ENCODE results near the gene CLIC3. TPM values are rescaled to one million over a fixed set of nuclear protein-coding genes. Genes with fewer than 3 reads are reported as not detected.

The CLIC3 gene
- total RNA-seq, 1 donor from 2014 or later, result 0.39 TPM

DNA sequence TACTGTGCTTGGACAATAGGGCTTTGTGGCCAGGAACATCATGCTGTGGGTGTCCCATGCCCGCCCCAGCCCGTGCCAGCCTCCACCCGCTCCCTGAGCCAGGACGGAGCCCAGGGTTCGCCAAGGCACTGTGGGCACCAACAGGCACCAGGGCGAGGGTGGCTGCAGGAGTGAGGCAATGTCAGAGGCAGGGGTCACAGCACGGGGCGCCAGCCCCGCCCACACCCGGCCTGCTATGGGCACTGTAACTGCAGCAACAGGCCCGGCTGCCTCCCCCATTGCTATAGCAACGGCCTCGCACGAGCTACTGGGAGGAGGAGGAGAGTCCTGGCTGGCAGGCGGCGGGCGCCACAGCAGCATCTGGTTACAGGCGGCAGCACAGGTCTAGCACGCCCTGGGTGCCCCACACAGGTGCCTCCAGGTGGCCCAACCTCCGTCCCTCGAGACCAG lies 29.2 kb upstream of the CLIC3 start:
- Histone ChIP-seq H3K27me3 (ENCODE audit: insufficient read depth, low read length) (no peaks in the 10 kb centered on the region), H3K4me2 (ENCODE audit: low read length) (no peak overlapping the region), H3K27ac (ENCODE audit: low read depth, low read length) (no peak overlapping the region), H4K20me1 (ENCODE audit: insufficient read depth, low read length) (peaks cover 29% of the 10 kb centered on the region), H3K9me3 (ENCODE audit: insufficient read depth, low read depth, low read length) (no peaks in the 10 kb centered on the region), H3K4me3 (ENCODE audit: insufficient read depth, low read depth, low read length) (no peak overlapping the region), H3K4me1 (ENCODE audit: insufficient read depth, low read length) (peaks cover 15% of the 10 kb centered on the region), H3K36me3 (ENCODE audit: insufficient read depth, low read length) (no peaks in the 10 kb centered on the region), H2AFZ (ENCODE audit: low read depth, low read length) (no peak overlapping the region), H3K9ac (ENCODE audit: low read length) (no peak overlapping the region), H3K79me2 (ENCODE audit: insufficient read depth, low read length) (no peaks in the 10 kb centered on the region)
- TF ChIP-seq, protein P1, sequence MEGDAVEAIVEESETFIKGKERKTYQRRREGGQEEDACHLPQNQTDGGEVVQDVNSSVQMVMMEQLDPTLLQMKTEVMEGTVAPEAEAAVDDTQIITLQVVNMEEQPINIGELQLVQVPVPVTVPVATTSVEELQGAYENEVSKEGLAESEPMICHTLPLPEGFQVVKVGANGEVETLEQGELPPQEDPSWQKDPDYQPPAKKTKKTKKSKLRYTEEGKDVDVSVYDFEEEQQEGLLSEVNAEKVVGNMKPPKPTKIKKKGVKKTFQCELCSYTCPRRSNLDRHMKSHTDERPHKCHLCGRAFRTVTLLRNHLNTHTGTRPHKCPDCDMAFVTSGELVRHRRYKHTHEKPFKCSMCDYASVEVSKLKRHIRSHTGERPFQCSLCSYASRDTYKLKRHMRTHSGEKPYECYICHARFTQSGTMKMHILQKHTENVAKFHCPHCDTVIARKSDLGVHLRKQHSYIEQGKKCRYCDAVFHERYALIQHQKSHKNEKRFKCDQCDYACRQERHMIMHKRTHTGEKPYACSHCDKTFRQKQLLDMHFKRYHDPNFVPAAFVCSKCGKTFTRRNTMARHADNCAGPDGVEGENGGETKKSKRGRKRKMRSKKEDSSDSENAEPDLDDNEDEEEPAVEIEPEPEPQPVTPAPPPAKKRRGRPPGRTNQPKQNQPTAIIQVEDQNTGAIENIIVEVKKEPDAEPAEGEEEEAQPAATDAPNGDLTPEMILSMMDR (IDR thresholded peaks at IDR 0.05; ENCODE audit: insufficient read depth, low read depth, low read length), result no peak
- no peak for TF ChIP-seq EZH2 (IDR thresholded peaks at IDR 0.05; ENCODE audit: insufficient read depth, low read length)
- no peak for DNase-seq (ENCODE audit: low read depth)
- no peaks in the 10 kb centered on the region for H3K36me3 Mint-ChIP-seq (ENCODE audit: low read depth, unreplicated experiment)
- H3K4me3 Mint-ChIP-seq (ENCODE audit: unreplicated experiment), result no peak overlapping the region
- peaks cover 3% of the 10 kb centered on the region for H3K27me3 Mint-ChIP-seq (ENCODE audit: low read depth, unreplicated experiment)
- no peaks in the 10 kb centered on the region for H3K9me3 Mint-ChIP-seq (ENCODE audit: unreplicated experiment)
- H3K4me1 Mint-ChIP-seq (ENCODE audit: low read depth, unreplicated experiment), result no peaks in the 10 kb centered on the region
- no peak overlapping the region for H3K27ac Mint-ChIP-seq (ENCODE audit: unreplicated experiment)
- FAIRE-seq, result no peak

DNA sequence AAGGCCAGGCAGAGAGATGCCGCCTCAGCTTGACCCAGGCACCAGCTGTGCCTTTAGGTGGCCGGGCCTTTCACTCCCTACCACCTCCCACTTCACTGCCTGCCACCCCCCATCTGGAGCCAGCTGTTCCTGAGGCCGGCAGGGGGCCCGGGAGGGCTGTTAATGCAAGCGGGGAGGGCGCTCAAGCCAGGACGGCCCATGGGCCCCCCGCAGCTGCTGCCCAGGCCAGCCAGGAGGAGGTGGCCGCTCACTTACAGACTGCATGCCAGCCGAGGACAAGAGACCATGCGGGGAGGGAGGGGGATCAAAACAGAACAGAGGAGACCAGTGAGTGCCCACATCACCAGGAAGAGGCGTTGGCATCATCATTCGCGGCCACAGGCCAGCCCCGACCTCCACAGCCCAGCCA lies 27.2 kb upstream of the CLIC3 start:
- no peaks in the 10 kb centered on the region for H3K4me1 Mint-ChIP-seq (ENCODE audit: low read depth, unreplicated experiment)
- no peak for FAIRE-seq
- H3K27ac Mint-ChIP-seq (ENCODE audit: unreplicated experiment), result no peak overlapping the region

DNA sequence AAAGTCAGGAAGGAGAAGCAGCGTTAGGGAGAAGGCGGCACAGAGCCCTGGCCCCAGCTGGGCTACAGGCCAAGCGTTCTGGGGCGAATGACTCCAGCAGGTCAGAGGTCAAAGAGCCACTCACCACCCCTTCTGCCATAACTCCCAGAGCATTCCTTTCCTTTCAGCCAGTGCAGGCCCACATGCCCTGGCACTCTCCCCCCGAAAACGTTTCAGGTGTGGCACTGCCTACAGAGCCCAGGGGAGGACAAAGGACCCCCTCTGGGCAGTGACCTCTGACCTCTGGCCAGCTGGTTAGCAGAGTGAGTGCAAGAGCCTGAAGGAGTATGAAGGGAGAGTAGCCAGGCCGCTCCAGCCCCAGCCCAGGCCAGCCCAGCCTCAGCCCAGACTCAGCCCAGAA lies 26.8 kb upstream of the CLIC3 start:
- no peak for FAIRE-seq
- no peaks in the 10 kb centered on the region for H3K9me3 ChIP-seq (ENCODE audit: insufficient read depth, low read depth, low read length)

More for the DNA sequence above, 27.2 kb upstream of the CLIC3 start:
- no peak overlapping the region for H2AFZ ChIP-seq (ENCODE audit: low read depth, low read length)
- DNase-seq (ENCODE audit: low read depth), result no peak
- H3K79me2 ChIP-seq (ENCODE audit: insufficient read depth, low read length), result no peaks in the 10 kb centered on the region
- H3K9ac ChIP-seq (ENCODE audit: low read length), result no peak overlapping the region
- peaks cover 6% of the 10 kb centered on the region for H3K27me3 Mint-ChIP-seq (ENCODE audit: low read depth, unreplicated experiment)
- no peaks in the 10 kb centered on the region for H3K9me3 Mint-ChIP-seq (ENCODE audit: unreplicated experiment)
- TF ChIP-seq, protein P1 (IDR thresholded peaks at IDR 0.05; ENCODE audit: insufficient read depth, low read depth, low read length), result no peak
- no peak for TF ChIP-seq EZH2 (IDR thresholded peaks at IDR 0.05; ENCODE audit: insufficient read depth, low read length)
- no peaks in the 10 kb centered on the region for H3K9me3 ChIP-seq (ENCODE audit: insufficient read depth, low read depth, low read length)
- peaks cover 7% of the 10 kb centered on the region for H3K4me1 ChIP-seq (ENCODE audit: insufficient read depth, low read length)
- peaks cover 2% of the 10 kb centered on the region for H3K36me3 Mint-ChIP-seq (ENCODE audit: low read depth, unreplicated experiment)
- H3K27me3 ChIP-seq (ENCODE audit: insufficient read depth, low read length), result no peaks in the 10 kb centered on the region
- H3K4me3 Mint-ChIP-seq (ENCODE audit: unreplicated experiment), result no peak overlapping the region
- no peak overlapping the region for H3K27ac ChIP-seq (ENCODE audit: low read depth, low read length)
- H4K20me1 ChIP-seq (ENCODE audit: insufficient read depth, low read length), result peaks cover 23% of the 10 kb centered on the region
- no peak overlapping the region for H3K4me2 ChIP-seq (ENCODE audit: low read length)
- H3K36me3 ChIP-seq (ENCODE audit: insufficient read depth, low read length), result no peaks in the 10 kb centered on the region
- no peak overlapping the region for H3K4me3 ChIP-seq (ENCODE audit: insufficient read depth, low read depth, low read length)

More for the DNA sequence above, 26.8 kb upstream of the CLIC3 start:
- Histone ChIP-seq H3K4me1 (ENCODE audit: insufficient read depth, low read length) (peaks cover 5% of the 10 kb centered on the region), H3K27ac (ENCODE audit: low read depth, low read length) (no peak overlapping the region), H3K79me2 (ENCODE audit: insufficient read depth, low read length) (no peaks in the 10 kb centered on the region), H3K27me3 (ENCODE audit: insufficient read depth, low read length) (no peaks in the 10 kb centered on the region), H3K4me3 (ENCODE audit: insufficient read depth, low read depth, low read length) (no peak overlapping the region), H3K9ac (ENCODE audit: low read length) (no peak overlapping the region), H2AFZ (ENCODE audit: low read depth, low read length) (no peak overlapping the region), H3K4me2 (ENCODE audit: low read length) (no peak overlapping the region), H4K20me1 (ENCODE audit: insufficient read depth, low read length) (peaks cover 23% of the 10 kb centered on the region), H3K36me3 (ENCODE audit: insufficient read depth, low read length) (no peaks in the 10 kb centered on the region)
- H3K36me3 Mint-ChIP-seq (ENCODE audit: low read depth, unreplicated experiment), result peaks cover 2% of the 10 kb centered on the region
- no peaks in the 10 kb centered on the region for H3K9me3 Mint-ChIP-seq (ENCODE audit: unreplicated experiment)
- H3K27ac Mint-ChIP-seq (ENCODE audit: unreplicated experiment), result no peak overlapping the region
- no peak overlapping the region for H3K4me3 Mint-ChIP-seq (ENCODE audit: unreplicated experiment)
- no peak for DNase-seq (ENCODE audit: low read depth)
- peaks cover 6% of the 10 kb centered on the region for H3K27me3 Mint-ChIP-seq (ENCODE audit: low read depth, unreplicated experiment)
- no peak for TF ChIP-seq EZH2 (IDR thresholded peaks at IDR 0.05; ENCODE audit: insufficient read depth, low read length)
- TF ChIP-seq, protein P1 (IDR thresholded peaks at IDR 0.05; ENCODE audit: insufficient read depth, low read depth, low read length), result no peak
- no peaks in the 10 kb centered on the region for H3K4me1 Mint-ChIP-seq (ENCODE audit: low read depth, unreplicated experiment)
